ENCODE results near the gene TAF3. TPM values are rescaled to one million over a fixed set of nuclear protein-coding genes. Genes with fewer than 3 reads are reported as not detected.

TAF3 gene
- polyA plus RNA-seq, 3 donors, result 1.6 to 3.9 (median 3.4) TPM

- no peak for DNase-seq
- Histone ChIP-seq H3K9me3 (replicated peaks in 1 of 2; ENCODE audit: control insufficient read depth in 1 of 2, insufficient read depth in 1 of 2, low read length in 2 of 2) (peaks cover 7 to 52% of the 10 kb centered on the region in 2 donors), H2AFZ (ENCODE audit: insufficient read depth, low read depth, low read length, poor library complexity, severe bottlenecking) (no peak overlapping the region), H3K4me3 (replicated peaks in 1 of 3; ENCODE audit: low read depth in 2 of 3, low read length in 3 of 3) (no peak overlapping the region), H3K79me2 (ENCODE audit: insufficient read depth, low read length) (no peaks in the 10 kb centered on the region), H4K20me1 (ENCODE audit: insufficient read depth, low read length) (no peaks in the 10 kb centered on the region), H3K27ac (ENCODE audit: low read depth in 1 of 2, low read length in 2 of 2) (no peak overlapping the region), H3K4me1 (ENCODE audit: control insufficient read depth in 1 of 2, insufficient read depth in 2 of 2, low read length in 2 of 2) (peaks cover 29 to 54% of the 10 kb centered on the region in 2 donors), H3K4me2 (replicated peaks; ENCODE audit: extremely low read depth, low read length, poor library complexity, severe bottlenecking) (no peak overlapping the region), H3K27me3 (ENCODE audit: control insufficient read depth in 2 of 2, insufficient read depth in 2 of 2, low read length in 2 of 2) (peaks cover 83 to 97% of the 10 kb centered on the region in 2 donors), H3K36me3 (replicated peaks in 1 of 2; ENCODE audit: control insufficient read depth in 1 of 2, insufficient read depth in 2 of 2, low read length in 2 of 2) (no peaks in the 10 kb centered on the region), H3K9ac (ENCODE audit: insufficient read depth, low read length, poor library complexity, severe bottlenecking) (no peak overlapping the region)
- H3K36me3 Mint-ChIP-seq, result peaks cover 7 to 15% of the 10 kb centered on the region in 2 donors
- H3K27ac Mint-ChIP-seq, result no peak overlapping the region
- TF ChIP-seq, protein P1, sequence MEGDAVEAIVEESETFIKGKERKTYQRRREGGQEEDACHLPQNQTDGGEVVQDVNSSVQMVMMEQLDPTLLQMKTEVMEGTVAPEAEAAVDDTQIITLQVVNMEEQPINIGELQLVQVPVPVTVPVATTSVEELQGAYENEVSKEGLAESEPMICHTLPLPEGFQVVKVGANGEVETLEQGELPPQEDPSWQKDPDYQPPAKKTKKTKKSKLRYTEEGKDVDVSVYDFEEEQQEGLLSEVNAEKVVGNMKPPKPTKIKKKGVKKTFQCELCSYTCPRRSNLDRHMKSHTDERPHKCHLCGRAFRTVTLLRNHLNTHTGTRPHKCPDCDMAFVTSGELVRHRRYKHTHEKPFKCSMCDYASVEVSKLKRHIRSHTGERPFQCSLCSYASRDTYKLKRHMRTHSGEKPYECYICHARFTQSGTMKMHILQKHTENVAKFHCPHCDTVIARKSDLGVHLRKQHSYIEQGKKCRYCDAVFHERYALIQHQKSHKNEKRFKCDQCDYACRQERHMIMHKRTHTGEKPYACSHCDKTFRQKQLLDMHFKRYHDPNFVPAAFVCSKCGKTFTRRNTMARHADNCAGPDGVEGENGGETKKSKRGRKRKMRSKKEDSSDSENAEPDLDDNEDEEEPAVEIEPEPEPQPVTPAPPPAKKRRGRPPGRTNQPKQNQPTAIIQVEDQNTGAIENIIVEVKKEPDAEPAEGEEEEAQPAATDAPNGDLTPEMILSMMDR (IDR thresholded peaks at IDR 0.05), result no peak
- peaks cover 50% of the 10 kb centered on the region for H3K4me1 Mint-ChIP-seq
- H3K9me3 Mint-ChIP-seq, result peaks cover 0 to 40% (median 30%) of the 10 kb centered on the region in 7 donors
- peak overlapping the region; percentile 12 to 86 for H3K4me3 Mint-ChIP-seq
- intact Hi-C loops (cut with micrococcal nuclease), result no loop called here
- 6% methylated on average over 20 of the region's 32 CpGs for WGBS (ENCODE audit: insufficient coverage)
- H3K27me3 Mint-ChIP-seq (ENCODE audit: low read depth in 3 of 3), result peaks cover 83 to 98% (median 84%) of the 10 kb centered on the region in 3 donors
Measured at GRCh38 chr10:8052341-8052955, 234.1 kb downstream of the TAF3 start.

DNA sequence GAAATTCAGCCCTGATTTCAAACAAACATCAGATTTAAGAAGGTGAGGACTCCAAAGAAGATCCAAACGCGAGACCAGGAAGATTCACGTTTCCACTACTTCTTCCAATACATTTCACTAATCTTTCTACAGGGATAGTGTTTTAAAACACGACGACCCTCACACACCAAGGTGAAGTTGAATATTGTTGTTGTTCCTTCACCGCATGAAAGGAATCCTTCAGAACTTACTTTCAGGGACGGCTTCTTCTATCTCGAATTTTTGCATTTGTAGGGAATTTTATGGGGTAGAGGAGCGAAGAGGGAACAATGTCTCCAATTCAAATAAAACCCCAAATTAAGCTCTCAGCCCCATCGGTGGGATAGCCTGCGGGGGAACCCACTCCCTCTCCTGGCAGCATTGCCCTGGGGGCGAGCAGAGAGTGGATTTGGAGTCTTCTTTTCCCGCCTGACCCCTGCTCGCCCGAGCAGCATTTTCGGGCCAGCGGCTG lies 234.7 kb downstream of the TAF3 start:
- H2AFZ ChIP-seq (ENCODE audit: insufficient read depth, low read depth, low read length, poor library complexity, severe bottlenecking), result no peak overlapping the region
- TF ChIP-seq, protein P1 (IDR thresholded peaks at IDR 0.05), result peak; percentile 53
- peaks cover 0 to 40% (median 28%) of the 10 kb centered on the region in 7 donors for H3K9me3 Mint-ChIP-seq
- WGBS (ENCODE audit: insufficient coverage), result 2% methylated on average over 8 of the region's 17 CpGs
- H3K79me2 ChIP-seq (ENCODE audit: insufficient read depth, low read length), result no peaks in the 10 kb centered on the region
- H3K4me3 ChIP-seq (replicated peaks in 1 of 3; ENCODE audit: low read depth in 2 of 3, low read length in 3 of 3), result peak overlapping the region in 1 of 3 experiments; percentile 65
- peaks cover 83 to 98% (median 84%) of the 10 kb centered on the region in 3 donors for H3K27me3 Mint-ChIP-seq (ENCODE audit: low read depth in 3 of 3)
- peaks cover 7 to 15% of the 10 kb centered on the region in 2 donors for H3K36me3 Mint-ChIP-seq
- H3K27ac ChIP-seq (ENCODE audit: low read depth in 1 of 2, low read length in 2 of 2), result no peak overlapping the region
- no peaks in the 10 kb centered on the region for H3K36me3 ChIP-seq (replicated peaks in 1 of 2; ENCODE audit: control insufficient read depth in 1 of 2, insufficient read depth in 2 of 2, low read length in 2 of 2)
- H3K4me1 Mint-ChIP-seq, result peaks cover 50% of the 10 kb centered on the region
- H3K9me3 ChIP-seq (replicated peaks in 1 of 2; ENCODE audit: control insufficient read depth in 1 of 2, insufficient read depth in 1 of 2, low read length in 2 of 2), result peaks cover 3 to 49% of the 10 kb centered on the region in 2 donors
- intact Hi-C loops (cut with micrococcal nuclease), result no loop called here
- no peaks in the 10 kb centered on the region for H4K20me1 ChIP-seq (ENCODE audit: insufficient read depth, low read length)
- no peak overlapping the region for H3K27ac Mint-ChIP-seq
- H3K4me2 ChIP-seq (replicated peaks; ENCODE audit: extremely low read depth, low read length, poor library complexity, severe bottlenecking), result peak overlapping the region; percentile 72
- H3K4me1 ChIP-seq (ENCODE audit: control insufficient read depth in 1 of 2, insufficient read depth in 2 of 2, low read length in 2 of 2), result peaks cover 29 to 54% of the 10 kb centered on the region in 2 donors
- peak overlapping the region in 1 of 2 donors; percentile 86 for H3K4me3 Mint-ChIP-seq
- H3K27me3 ChIP-seq (ENCODE audit: control insufficient read depth in 2 of 2, insufficient read depth in 2 of 2, low read length in 2 of 2), result peaks cover 80 to 97% of the 10 kb centered on the region in 2 donors
- no peak overlapping the region for H3K9ac ChIP-seq (ENCODE audit: insufficient read depth, low read length, poor library complexity, severe bottlenecking)
- no peak for DNase-seq
